GM21360 (cell line): ENCODE measurements around the gene PLGRKT.
"Not testable (repeated sequence)": the region's sequence is repeated elsewhere in the genome, so short reads cannot be mapped to it uniquely, and the experiment has no call there.

Experiments used
- ATAC-seq: cut with Tn5 transposase; IDR thresholded peaks from one replicate; pipeline ENCODE4 v1.9.1; 2021; ENCODE audit warnings: mild to moderate bottlenecking, moderate library complexity; ENCODE audit not compliant: unreplicated experiment

The PLGRKT gene

DNA sequence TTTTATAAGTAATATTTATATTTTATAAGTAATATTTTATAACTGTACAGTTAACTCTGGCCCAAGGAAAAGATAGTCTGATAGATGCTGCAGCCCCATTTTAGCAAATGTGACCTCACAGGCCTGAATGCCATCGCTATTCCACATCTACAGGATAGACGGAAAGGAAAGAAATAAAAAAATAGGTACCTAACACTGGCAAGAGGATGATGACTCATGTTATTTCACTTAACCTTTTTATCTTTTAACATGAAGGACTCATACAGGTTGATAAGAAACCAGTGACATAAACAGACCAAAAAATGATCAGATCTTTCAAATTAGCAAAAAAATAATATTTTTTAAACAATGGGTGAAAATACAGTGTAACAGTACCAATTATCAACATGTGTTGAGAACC lies 15.3 kb upstream of the PLGRKT start:
- no peak for ATAC-seq

DNA sequence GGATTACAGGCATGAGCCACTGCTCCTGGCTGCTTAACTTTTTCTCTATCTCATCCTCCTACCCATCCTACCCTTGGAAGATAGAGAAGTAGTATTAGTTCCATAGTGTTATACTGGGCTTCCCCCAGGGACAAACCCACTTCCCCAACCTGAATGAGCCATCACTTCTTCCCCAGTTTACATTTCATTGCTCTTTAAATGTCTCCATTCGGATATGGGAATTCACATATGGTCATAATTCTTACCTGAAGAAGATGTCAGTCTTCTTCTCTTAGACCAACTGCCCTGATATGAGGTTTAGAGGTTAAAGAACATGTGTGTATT lies 14.5 kb upstream of the PLGRKT start:
- no peak for ATAC-seq

DNA sequence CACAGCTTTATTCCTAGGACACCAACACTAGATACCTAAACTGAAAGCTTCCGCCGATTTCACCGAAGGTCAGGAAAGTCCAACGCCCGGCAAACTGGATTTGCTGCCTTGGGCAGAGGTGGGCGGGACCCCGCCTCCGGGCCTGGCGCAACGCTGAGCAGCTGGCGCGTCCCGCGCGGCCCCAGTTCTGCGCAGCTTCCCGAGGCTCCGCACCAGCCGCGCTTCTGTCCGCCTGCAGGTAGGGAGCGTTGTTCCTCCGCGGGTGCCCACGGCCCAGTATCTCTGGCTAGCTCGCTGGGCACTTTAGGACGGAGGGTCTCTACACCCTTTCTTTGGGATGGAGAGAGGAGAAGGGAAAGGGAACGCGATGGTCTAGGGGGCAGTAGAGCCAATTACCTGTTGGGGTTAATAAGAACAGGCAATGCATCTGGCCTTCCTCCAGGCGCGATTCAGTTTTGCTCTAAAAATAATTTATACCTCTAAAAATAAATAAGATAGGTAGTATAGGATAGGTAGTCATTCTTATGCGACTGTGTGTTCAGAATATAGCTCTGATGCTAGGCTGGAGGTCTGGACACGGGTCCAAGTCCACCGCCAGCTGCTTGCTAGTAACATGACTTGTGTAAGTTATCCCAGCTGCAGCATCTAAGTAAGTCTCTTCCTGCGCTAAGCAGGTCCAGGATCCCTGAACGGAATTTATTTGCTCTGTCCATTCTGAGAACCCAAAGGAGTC lies 12.8 kb upstream of the PLGRKT start, which contains the start of gene CD274:
Gene CD274 (plus strand): TSS at position 184 of the 733 bp plus-strand sequence. CDS start 5,572 bp downstream, outside the sequence.
- peak; percentile 70 for ATAC-seq

GRCh38 chr9:5449521-5450358 lies 12.0 kb upstream of the PLGRKT start:
- ATAC-seq, result no peak

- ATAC-seq, result no peak
These were observed 11.0 kb upstream of the PLGRKT start for GRCh38 chr9:5448461-5449435.

- ATAC-seq, result no peak
These were observed 10.3 kb upstream of the PLGRKT start for GRCh38 chr9:5448016-5448415.

GRCh38 chr9:5447337-5447736 lies 9.6 kb upstream of the PLGRKT start:
- ATAC-seq, result no peak

- ATAC-seq, result no peak
These were observed 8.9 kb upstream of the PLGRKT start for GRCh38 chr9:5446451-5447236.

DNA sequence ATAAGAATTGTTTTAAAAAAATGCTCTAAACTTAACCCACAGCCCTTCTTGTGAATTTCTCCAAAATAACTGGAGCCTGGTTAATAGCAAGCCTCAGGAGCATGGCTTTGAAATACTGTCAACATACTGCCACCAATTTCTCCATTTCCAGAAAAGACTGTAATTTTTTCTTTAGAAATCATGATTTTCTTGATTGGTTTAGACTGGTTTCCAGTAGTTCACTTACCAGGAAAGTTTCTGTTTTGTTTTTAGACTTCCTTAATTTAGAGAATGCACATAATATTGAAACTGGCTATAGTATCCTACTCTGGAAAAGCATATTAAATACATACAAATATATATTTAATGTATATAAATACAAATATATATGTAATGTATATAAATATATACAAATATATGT lies 8.2 kb upstream of the PLGRKT start:
- no peak for ATAC-seq

DNA sequence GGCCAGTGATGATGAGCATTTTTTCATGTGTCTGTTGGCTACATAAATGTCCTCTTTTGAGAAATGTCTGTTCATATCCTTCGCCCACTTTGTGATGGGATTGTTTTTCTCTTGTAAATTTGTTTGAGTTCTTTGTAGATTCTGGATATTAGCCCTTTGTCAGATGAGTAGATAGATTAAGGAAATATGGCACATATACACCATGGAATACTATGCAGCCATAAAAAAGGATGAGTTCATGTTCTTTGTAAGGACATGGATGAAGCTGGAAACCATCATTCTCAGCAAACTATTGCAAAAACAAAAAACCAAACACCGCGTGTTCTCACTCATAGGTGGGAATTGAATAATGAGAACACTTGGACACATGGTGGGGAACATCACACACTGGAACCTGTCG lies 7.4 kb upstream of the PLGRKT start:
- not testable (repeated sequence) for ATAC-seq

DNA sequence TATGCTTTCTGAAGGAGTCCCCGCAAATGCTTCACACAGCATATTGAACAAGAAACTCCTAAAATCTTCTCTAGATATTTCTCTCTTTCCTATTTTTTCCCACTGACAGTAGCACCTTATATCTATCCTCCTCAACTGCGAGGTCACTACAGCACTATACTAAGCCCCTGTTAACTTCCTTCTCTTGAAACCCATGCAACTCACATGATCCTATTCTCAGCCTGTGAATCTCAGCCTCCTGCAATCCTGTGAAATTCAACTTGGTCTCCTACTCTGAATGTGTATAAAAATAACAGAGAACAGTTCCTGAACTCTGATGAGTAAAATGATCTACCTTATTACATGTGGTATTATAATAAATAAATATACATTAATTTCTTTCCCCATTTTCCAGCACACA lies 6.1 kb upstream of the PLGRKT start:
- no peak for ATAC-seq

DNA sequence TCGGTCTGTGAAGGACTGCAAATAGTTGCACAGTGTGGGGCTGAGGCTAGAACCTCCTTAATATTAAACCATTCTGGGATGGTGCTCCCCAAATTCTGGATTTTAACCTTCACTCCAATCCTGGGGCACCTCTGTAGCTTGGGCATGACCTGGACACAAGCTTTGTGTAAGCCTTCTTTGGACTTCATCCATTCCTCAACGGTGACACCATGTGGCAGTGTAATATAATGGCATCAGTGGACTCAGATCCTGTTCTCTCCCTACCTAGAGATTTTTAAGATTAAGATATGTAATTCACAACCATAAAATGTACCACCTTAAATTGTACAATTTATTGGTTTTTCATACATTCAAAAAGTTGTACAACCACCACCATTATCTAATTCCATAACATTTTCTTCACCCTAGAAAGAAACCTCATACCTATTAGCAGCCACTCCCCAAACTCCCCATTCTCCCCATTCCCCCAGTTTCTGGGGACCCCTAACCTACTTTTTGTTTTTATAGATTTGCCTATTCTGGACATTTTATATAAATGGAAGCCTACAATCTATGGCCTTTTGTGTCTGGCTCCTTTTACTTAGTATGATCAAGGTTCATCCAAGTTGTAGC lies 4.8 kb upstream of the PLGRKT start:
- no peak for ATAC-seq

GRCh38 chr9:5441043-5441442 lies 3.3 kb upstream of the PLGRKT start:
- no peak for ATAC-seq

- ATAC-seq, result no peak
These were observed 2.7 kb upstream of the PLGRKT start for GRCh38 chr9:5440426-5440825.

DNA sequence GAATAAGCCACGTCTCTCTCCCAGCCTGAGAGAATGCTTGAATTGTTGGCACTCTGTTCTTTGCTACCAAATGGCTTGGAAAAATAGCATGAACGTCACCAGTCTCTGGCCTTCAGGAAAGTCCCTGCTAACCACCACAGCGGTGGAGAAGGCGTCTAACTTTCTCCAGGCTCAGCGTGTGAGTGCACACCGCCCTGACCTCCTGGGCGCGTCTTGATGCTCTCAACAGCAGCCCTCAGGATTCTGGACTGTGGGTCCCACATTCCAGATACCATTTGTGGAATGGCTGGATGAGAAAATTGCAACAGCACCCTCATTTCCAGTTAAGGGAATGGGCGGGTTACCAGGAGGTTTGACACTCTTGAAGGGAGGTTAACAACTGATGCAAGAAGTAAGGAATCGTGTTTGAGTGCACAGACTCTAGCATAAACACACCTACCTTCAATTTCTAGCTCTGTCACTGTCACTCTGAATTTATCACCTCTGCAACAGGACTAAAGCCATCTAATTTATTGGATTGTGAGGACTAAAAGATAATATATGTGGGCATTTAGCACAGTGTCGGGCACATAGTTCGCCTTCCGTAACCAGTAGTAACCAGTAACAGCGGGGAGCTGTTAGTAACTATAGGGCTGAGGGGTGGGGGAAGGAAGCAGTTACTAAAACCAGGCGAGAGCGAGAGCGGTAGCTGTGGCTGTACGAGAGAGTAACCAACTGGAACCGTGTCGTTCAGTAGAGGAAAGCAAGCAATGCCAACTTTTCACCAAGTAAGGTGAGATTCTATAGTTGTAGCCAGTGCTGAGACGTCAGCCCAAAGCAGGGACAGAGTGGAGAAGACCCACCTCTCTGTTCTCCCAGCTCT lies 807 bp upstream of the PLGRKT start:
- ATAC-seq, result peak; percentile 61

GRCh38 chr9:5436441-5436840 lies 1.3 kb downstream of the PLGRKT start:
- ATAC-seq, result no peak

DNA sequence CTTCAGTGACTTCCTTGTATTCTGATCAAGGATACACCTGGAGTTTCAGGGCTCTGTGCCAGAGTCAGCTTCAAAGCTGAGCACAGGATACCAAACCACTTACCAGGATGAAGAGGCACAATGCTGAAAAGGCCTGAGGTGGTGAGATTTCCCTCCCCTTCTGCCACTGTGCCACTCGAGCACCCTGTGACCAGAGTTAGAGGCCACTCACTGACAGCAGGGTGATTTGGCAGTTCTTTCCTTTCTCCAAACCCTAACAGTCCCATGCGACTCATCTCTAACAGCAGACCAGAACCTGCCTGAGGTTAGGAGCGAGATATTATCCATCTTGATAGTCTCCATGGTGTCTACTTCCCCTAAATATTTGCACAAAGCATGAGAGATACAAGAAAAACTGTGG lies 1.8 kb downstream of the PLGRKT start:
- ATAC-seq, result no peak

GRCh38 chr9:5433841-5434810 lies 3.6 kb downstream of the PLGRKT start:
- ATAC-seq, result not testable (repeated sequence)
